ENCODE measurements around the gene GPR84. TPM values are rescaled to one million over a fixed set of nuclear protein-coding genes. Genes with fewer than 3 reads are reported as not detected.
"Not testable (repeated sequence)": the region's sequence is repeated elsewhere in the genome, so short reads cannot be mapped to it uniquely, and the experiment has no call there.

GPR84 gene
- total RNA-seq, 1 experiment from 2014 or later: not detected

DNA sequence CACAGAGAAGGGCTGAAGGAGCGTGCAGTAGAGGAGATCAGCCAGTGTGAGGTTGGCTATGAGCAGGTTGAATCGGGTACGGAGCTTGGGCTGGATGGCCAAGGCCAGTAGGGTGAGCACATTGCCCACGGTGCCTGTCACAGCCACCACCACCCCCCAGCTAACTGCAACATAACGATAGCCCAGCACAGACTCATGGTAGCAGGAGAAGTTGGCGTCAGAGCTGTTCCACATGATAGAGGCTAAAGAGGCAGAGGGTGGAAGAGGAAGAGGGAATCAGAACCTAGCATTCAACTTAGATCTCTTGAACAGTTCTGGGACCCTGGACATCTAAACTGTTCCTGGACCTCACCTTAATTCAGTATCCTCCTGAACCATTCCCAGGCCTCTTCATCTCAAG, 668 bp downstream of the GPR84 start:
- DNase-seq (ENCODE audit: low read depth, low spot score): no peak
- in situ Hi-C loops (cut with HindIII; ENCODE audit: low pct_unique_long_range_greater_than_20kb, low sequenced_read_pairs): no loop called here

GRCh38 chr12:54363047-54363446, 1.2 kb downstream of the GPR84 start:
- DNase-seq (ENCODE audit: low read depth, low spot score): no peak
- in situ Hi-C loops (cut with HindIII; ENCODE audit: low pct_unique_long_range_greater_than_20kb, low sequenced_read_pairs): no loop called here

GRCh38 chr12:54360717-54361456, 3.4 kb downstream of the GPR84 start:
- in situ Hi-C loops (cut with HindIII; ENCODE audit: low pct_unique_long_range_greater_than_20kb, low sequenced_read_pairs): no loop called here

DNA sequence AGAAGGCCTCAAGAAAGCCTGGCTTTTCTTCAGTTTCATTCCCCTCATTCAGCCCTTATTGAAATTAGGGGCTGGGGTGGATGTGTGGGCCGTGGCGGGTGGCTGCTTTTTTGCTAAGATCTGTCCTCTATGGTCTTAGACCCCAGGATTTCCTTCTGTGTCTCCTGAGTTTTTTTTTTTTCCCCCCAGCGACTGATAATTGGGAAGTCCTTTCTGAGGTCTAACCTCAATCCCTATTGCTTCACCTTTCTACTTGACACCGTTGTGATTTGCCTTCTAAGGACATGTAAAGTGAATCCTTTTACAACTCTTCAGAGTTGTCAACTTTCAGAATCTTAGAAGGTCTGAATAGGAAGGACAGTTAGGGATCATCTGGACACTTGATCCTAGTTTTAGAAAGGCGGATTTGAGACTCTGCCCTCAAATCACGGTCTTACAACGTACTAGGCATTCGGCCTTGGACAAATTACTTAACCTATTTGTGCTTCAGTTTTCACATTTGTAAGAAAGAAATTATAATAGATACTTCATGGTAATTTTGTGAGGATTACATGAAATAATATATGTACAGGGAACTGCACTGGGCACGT, 4.4 kb downstream of the GPR84 start:
- in situ Hi-C loops (cut with HindIII; ENCODE audit: low pct_unique_long_range_greater_than_20kb, low sequenced_read_pairs): no loop called here
- DNase-seq (ENCODE audit: low read depth, low spot score): no peak

More at GRCh38 chr12:54360717-54361456, 3.4 kb downstream of the GPR84 start:
- DNase-seq (ENCODE audit: low read depth, low spot score): peak; percentile 92

- in situ Hi-C loops (cut with HindIII; ENCODE audit: low pct_unique_long_range_greater_than_20kb, low sequenced_read_pairs): no loop called here
- DNase-seq (ENCODE audit: low read depth, low spot score): peak; percentile 99
Observed at GRCh38 chr12:54358945-54359761, 5.1 kb downstream of the GPR84 start.

DNA sequence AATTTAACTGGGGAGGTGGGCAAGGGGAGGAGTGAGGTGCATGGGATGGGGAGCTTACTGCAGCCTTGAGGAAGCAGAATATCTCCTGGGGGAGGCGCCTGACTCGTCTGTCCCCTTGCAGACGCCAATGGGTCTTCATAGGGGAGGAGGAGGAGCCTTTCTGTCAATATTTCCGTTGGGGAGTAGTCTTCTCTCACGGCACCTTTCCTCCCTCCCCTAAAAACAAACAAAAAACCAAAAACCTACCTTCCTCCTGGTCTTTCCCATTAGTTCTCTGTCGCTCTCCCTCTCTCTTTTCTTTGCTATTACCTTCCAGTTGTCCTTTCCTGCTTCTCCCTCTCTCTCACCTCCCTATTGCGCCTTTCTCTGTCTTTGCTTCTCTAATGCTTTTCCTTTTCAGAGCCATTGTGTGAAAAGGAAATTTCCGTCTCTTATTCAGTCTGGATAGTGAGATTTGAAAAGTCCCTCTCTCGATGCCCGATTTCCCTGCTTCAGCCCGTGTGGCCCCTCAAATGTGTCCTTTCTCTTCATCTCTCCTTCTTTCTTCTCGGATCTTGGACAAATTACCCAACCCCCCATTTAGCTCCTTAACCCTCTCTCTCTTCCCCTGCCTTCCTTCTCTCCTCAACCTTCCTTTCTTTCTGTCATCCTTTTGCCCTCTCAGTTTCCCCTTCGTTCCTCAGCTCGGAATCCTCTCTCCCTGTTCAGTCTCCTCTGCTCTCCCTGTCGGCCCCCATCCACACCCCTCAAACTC, 5.9 kb downstream of the GPR84 start:
- peak; percentile 48 for DNase-seq (ENCODE audit: low read depth, low spot score)
- in situ Hi-C loops (cut with HindIII; ENCODE audit: low pct_unique_long_range_greater_than_20kb, low sequenced_read_pairs): no loop called here

DNA sequence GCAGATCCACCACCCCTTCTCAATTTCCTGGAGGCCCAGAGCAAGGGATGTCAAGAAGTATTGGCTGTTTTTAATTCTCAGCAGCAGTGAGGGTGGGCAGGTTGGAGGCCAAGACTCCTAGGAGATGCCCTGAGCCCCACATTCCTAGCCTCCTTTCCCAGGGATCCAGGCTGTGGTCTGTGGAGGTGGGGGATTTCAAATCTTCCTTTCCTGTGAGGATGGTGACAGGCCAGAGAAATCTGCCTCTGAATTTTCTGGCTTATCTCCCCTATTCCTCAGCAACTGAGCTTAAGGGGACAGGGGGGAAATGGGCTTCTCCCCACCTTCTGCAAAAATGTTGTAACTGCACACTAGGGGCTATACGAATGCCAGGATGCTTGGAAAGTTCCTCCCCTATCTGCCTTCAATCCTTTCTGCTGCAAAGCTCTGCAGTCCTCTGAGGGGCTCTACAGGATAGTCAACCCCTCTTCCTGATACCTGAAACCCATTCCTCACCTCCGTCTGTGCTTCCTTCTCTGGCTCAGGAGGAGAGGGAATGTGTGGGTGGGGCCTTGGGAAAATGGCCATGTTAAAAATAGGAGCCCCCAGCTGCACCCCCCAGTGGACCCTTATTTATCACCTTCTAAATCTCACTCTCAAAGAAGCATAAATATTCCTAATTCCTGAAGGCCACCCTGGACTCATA, 6.6 kb downstream of the GPR84 start:
- in situ Hi-C loops (cut with HindIII; ENCODE audit: low pct_unique_long_range_greater_than_20kb, low sequenced_read_pairs): no loop called here
- no peak for DNase-seq (ENCODE audit: low read depth, low spot score)

GRCh38 chr12:54356951-54357356, 7.3 kb downstream of the GPR84 start:
- in situ Hi-C loops (cut with HindIII; ENCODE audit: low pct_unique_long_range_greater_than_20kb, low sequenced_read_pairs): no loop called here
- no peak for DNase-seq (ENCODE audit: low read depth, low spot score)

DNA sequence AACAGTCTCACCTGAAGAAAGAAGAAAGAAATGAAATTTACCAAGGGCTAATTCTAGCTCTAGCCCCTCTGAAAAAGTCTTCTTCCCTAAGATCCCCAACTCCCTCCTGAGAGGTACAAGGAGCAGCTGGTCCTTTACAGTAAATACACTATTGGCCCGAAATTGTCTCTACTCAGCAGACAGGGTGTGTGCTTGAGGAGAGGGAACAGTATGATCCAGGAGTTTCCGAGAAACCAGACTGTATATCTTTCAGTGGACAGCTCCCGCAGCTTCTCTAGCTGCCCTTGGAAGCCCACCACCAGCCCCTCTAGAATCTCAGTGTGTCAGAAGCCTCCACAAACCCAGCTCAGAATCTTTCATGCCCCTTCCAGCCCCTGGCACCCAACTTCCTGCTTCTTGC, 8.1 kb downstream of the GPR84 start:
- in situ Hi-C loops (cut with HindIII; ENCODE audit: low pct_unique_long_range_greater_than_20kb, low sequenced_read_pairs): no loop called here

GRCh38 chr12:54355104-54355815, 9.0 kb downstream of the GPR84 start:
- DNase-seq (ENCODE audit: low read depth, low spot score): no peak
- in situ Hi-C loops (cut with HindIII; ENCODE audit: low pct_unique_long_range_greater_than_20kb, low sequenced_read_pairs): no loop called here

More for the DNA sequence above, 8.1 kb downstream of the GPR84 start:
- no peak for DNase-seq (ENCODE audit: low read depth, low spot score)

- DNase-seq (ENCODE audit: low read depth, low spot score); in situ Hi-C loops (cut with HindIII; ENCODE audit: low pct_unique_long_range_greater_than_20kb, low sequenced_read_pairs): not testable (repeated sequence)
Observed at GRCh38 chr12:54354271-54354670, 10.0 kb downstream of the GPR84 start.

- in situ Hi-C loops (cut with HindIII; ENCODE audit: low pct_unique_long_range_greater_than_20kb, low sequenced_read_pairs): no loop called here
- no peak for DNase-seq (ENCODE audit: low read depth, low spot score)
Observed at GRCh38 chr12:54352891-54353874, 11.1 kb downstream of the GPR84 start.

- no peak for DNase-seq (ENCODE audit: low read depth, low spot score)
- in situ Hi-C loops (cut with HindIII; ENCODE audit: low pct_unique_long_range_greater_than_20kb, low sequenced_read_pairs): no loop called here
Observed at GRCh38 chr12:54352022-54352531, 12.2 kb downstream of the GPR84 start.

GRCh38 chr12:54351341-54351740, 12.9 kb downstream of the GPR84 start:
- in situ Hi-C loops (cut with HindIII; ENCODE audit: low pct_unique_long_range_greater_than_20kb, low sequenced_read_pairs): no loop called here
- no peak for DNase-seq (ENCODE audit: low read depth, low spot score)

- in situ Hi-C loops (cut with HindIII; ENCODE audit: low pct_unique_long_range_greater_than_20kb, low sequenced_read_pairs): no loop called here
- DNase-seq (ENCODE audit: low read depth, low spot score): no peak
Observed at GRCh38 chr12:54350743-54351142, 13.5 kb downstream of the GPR84 start.

Data from SK-MEL-5 (cell line).